Progenitor cell of endocrine pancreas (in vitro differentiated cells): ENCODE measurements around the gene SLC15A1. TPM values are rescaled to one million over a fixed set of nuclear protein-coding genes. Genes with fewer than 3 reads are reported as not detected.

Experiments used
- DNase-seq: peaks from one replicate; pipeline ENCODE4 v3.0.0; 2021; ENCODE audit warnings: low spot score; ENCODE audit not compliant: unreplicated experiment
- H3K27ac Mint-ChIP-seq: 2 replicates; pipeline ENCODE4 v1.8.0; 2021; ENCODE audit warnings: mild to moderate bottlenecking, moderate library complexity, mixed read lengths
- H3K27me3 Mint-ChIP-seq: 2 replicates; pipeline ENCODE4 v1.8.0; 2021; ENCODE audit warnings: mixed read lengths
- H3K36me3 Mint-ChIP-seq: 2 replicates; pipeline ENCODE4 v1.8.0; 2022; ENCODE audit warnings: mixed read lengths; ENCODE audit not compliant: insufficient read depth
- H3K4me1 Mint-ChIP-seq: 2 replicates; pipeline ENCODE4 v1.8.0; 2021; ENCODE audit warnings: low read depth, mixed read lengths
- H3K4me3 Mint-ChIP-seq: 2 replicates; pipeline ENCODE4 v1.8.0; 2021; ENCODE audit warnings: low read depth, mild to moderate bottlenecking, moderate library complexity, mixed read lengths
- H3K9me3 Mint-ChIP-seq: 2 replicates; pipeline ENCODE4 v1.8.0; 2021; ENCODE audit warnings: low read depth, mixed read lengths
- CTCF ChIP-seq: fragments of 200-600 bp; sonication (generic); IDR thresholded peaks from one replicate; pipeline ENCODE4 v1.5.0; 2021; ENCODE audit warnings: antibody characterized with exemption, mild to moderate bottlenecking; ENCODE audit not compliant: unreplicated experiment
- total RNA-seq: library from RNA; stranded (reverse); gene quantifications from 2 replicates; pipeline ENCODE4 v1.2.1, GENCODE V29; 2021

Gene SLC15A1
- total RNA-seq, 1 donor from 2014 or later, result 0.53 TPM

- no peak overlapping the region for H3K27ac Mint-ChIP-seq
- DNase-seq, result no peak
- H3K4me3 Mint-ChIP-seq, result no peak overlapping the region
- H3K36me3 Mint-ChIP-seq, result no peaks in the 10 kb centered on the region
- no peaks in the 10 kb centered on the region for H3K9me3 Mint-ChIP-seq
- H3K27me3 Mint-ChIP-seq, result peaks cover 5% of the 10 kb centered on the region
- peaks cover 10% of the 10 kb centered on the region for H3K4me1 Mint-ChIP-seq
- no peak for TF ChIP-seq CTCF
These were observed 67.3 kb downstream of the SLC15A1 start for GRCh38 chr13:98685146-98685545.

GRCh38 chr13:98681049-98681448 lies 71.4 kb downstream of the SLC15A1 start:
- Mint-ChIP-seq H3K4me1 (peaks cover 7% of the 10 kb centered on the region), H3K36me3 (no peaks in the 10 kb centered on the region), H3K27ac (no peak overlapping the region), H3K27me3 (peaks cover 2% of the 10 kb centered on the region), H3K4me3 (no peak overlapping the region), H3K9me3 (no peaks in the 10 kb centered on the region)
- DNase-seq, result no peak
- no peak for TF ChIP-seq CTCF

- no peaks in the 10 kb centered on the region for H3K9me3 Mint-ChIP-seq
- no peak overlapping the region for H3K4me3 Mint-ChIP-seq
- H3K4me1 Mint-ChIP-seq, result peaks cover 10% of the 10 kb centered on the region
- DNase-seq, result no peak
- no peak overlapping the region for H3K27ac Mint-ChIP-seq
- H3K36me3 Mint-ChIP-seq, result no peaks in the 10 kb centered on the region
- peaks cover 7% of the 10 kb centered on the region for H3K27me3 Mint-ChIP-seq
- no peak for TF ChIP-seq CTCF
These were observed 73.7 kb downstream of the SLC15A1 start for GRCh38 chr13:98678741-98679140.

GRCh38 chr13:98677398-98677797 lies 75.1 kb downstream of the SLC15A1 start:
- H3K4me1 Mint-ChIP-seq, result peaks cover 12% of the 10 kb centered on the region
- no peak for DNase-seq
- H3K9me3 Mint-ChIP-seq, result no peaks in the 10 kb centered on the region
- H3K4me3 Mint-ChIP-seq, result no peak overlapping the region
- H3K36me3 Mint-ChIP-seq, result no peaks in the 10 kb centered on the region
- peaks cover 7% of the 10 kb centered on the region for H3K27me3 Mint-ChIP-seq
- no peak for TF ChIP-seq CTCF
- H3K27ac Mint-ChIP-seq, result peak overlapping the region; percentile 77

- H3K27me3 Mint-ChIP-seq, result peaks cover 7% of the 10 kb centered on the region
- H3K36me3 Mint-ChIP-seq, result no peaks in the 10 kb centered on the region
- H3K4me3 Mint-ChIP-seq, result no peak overlapping the region
- TF ChIP-seq CTCF, result no peak
- H3K4me1 Mint-ChIP-seq, result peaks cover 12% of the 10 kb centered on the region
- no peaks in the 10 kb centered on the region for H3K9me3 Mint-ChIP-seq
- DNase-seq, result no peak
- H3K27ac Mint-ChIP-seq, result peak overlapping the region; percentile 59
These were observed 76.2 kb downstream of the SLC15A1 start for GRCh38 chr13:98676239-98676638.
